ENCODE measurements around the gene PPP3R1. TPM values are rescaled to one million over a fixed set of nuclear protein-coding genes. Genes with fewer than 3 reads are reported as not detected.
A peak's percentile ranks its signal among the peaks of the same experiment; 100 is the strongest.

PPP3R1 gene
- total and polyA plus RNA-seq, 2 of the 8 experiments (the other 6 are each of a cell fraction or from before 2014, with no cell fraction given), result 9.3 to 85.1 TPM

GRCh38 chr2:68251187-68251854 lies 1.0 kb downstream of the PPP3R1 start (continued):
- no peak; the same call in 1 of the 2 replicates for TF ChIP-seq CREB1 (IDR thresholded peaks at IDR 0.05)
- no peak for TF ChIP-seq CHD2 (IDR thresholded peaks at IDR 0.05; ENCODE audit: low read length)
- no peak for TF ChIP-seq CBX8 (IDR thresholded peaks at IDR 0.05; ENCODE audit: borderline replicate concordance, low read depth, low read length)
- peak; percentile 61 for TF ChIP-seq CTBP2 (IDR thresholded peaks at IDR 0.05; ENCODE audit: borderline replicate concordance, insufficient read depth, insufficient read length, low read length)
- TF ChIP-seq SIX5 (IDR thresholded peaks at IDR 0.05; ENCODE audit: low read depth, low read length), result no peak
- TF ChIP-seq TCF12 (IDR thresholded peaks at IDR 0.05; ENCODE audit: low read depth, low read length), result no peak
- no peak for TF ChIP-seq EZH2 (IDR thresholded peaks at IDR 0.05; ENCODE audit: low read depth, low read length, severe bottlenecking)
- TF ChIP-seq KDM4A (IDR thresholded peaks at IDR 0.05; ENCODE audit: low read depth, low read length, severe bottlenecking), result peak; percentile 39
- TF ChIP-seq SIN3A (conservative IDR thresholded peaks at IDR 0.05 in 1 of 2, IDR thresholded peaks at IDR 0.05 in 1 of 2; ENCODE audit: low read depth in 1 of 2, low read length in 2 of 2), result 0 out of 4 replicates have a peak, but pooled peaks of 1 of the 2 experiments have one; percentile 13
- TF ChIP-seq RBBP5 (IDR thresholded peaks at IDR 0.05; ENCODE audit: borderline replicate concordance, low read depth, low read length), result no peak; the same call in none of the 2 replicates
- TF ChIP-seq PHF8 (conservative IDR thresholded peaks at IDR 0.05; ENCODE audit: low read depth, low read length), result peak; percentile 26; the same call in 1 of the 2 replicates
- TF ChIP-seq, protein P1, sequence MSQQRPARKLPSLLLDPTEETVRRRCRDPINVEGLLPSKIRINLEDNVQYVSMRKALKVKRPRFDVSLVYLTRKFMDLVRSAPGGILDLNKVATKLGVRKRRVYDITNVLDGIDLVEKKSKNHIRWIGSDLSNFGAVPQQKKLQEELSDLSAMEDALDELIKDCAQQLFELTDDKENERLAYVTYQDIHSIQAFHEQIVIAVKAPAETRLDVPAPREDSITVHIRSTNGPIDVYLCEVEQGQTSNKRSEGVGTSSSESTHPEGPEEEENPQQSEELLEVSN (IDR thresholded peaks at IDR 0.05), result no peak
- TF ChIP-seq RNF2 (IDR thresholded peaks at IDR 0.05; ENCODE audit: borderline replicate concordance, low read depth, low read length, missing control alignments, poor library complexity, severe bottlenecking), result no peak
- TF ChIP-seq MAFK (IDR thresholded peaks at IDR 0.05; ENCODE audit: low read depth, low read length), result no peak
- no peak for TF ChIP-seq KDM5A (IDR thresholded peaks at IDR 0.05; ENCODE audit: low read length)
- TF ChIP-seq FOSL1 (IDR thresholded peaks at IDR 0.05; ENCODE audit: insufficient read depth, low read depth, low read length), result no peak
- no peak for TF ChIP-seq EGR1 (IDR thresholded peaks at IDR 0.05; ENCODE audit: borderline replicate concordance, low read depth, low read length)
- TF ChIP-seq POU5F1 (IDR thresholded peaks at IDR 0.05; ENCODE audit: low read depth, low read length), result no peak
- no peak for TF ChIP-seq KDM1A (IDR thresholded peaks at IDR 0.05; ENCODE audit: borderline replicate concordance, low read length)
- TF ChIP-seq SAP30 (IDR thresholded peaks at IDR 0.05; ENCODE audit: insufficient read depth, insufficient replicate concordance, low read length), result peak; percentile 61
- peak; percentile 69 for TF ChIP-seq MAX (IDR thresholded peaks at IDR 0.05)

Data from H1 (cell line).